GM12878 (cell line): ENCODE data around the gene TAF6L. TPM values are rescaled to one million over a fixed set of nuclear protein-coding genes. Genes with fewer than 3 reads are reported as not detected.
"Not testable (repeated sequence)": the region's sequence is repeated elsewhere in the genome, so short reads cannot be mapped to it uniquely, and the experiment has no call there.

ENCODE experiments used
- ATAC-seq: fragments of 200-7000 bp; cut with Tn5 transposase; 3 replicates; pipeline ENCODE4 v1.9.1; 2020; ENCODE audit warnings: mild to moderate bottlenecking, moderate library complexity
- BruUV-seq: library from RNA; stranded (reverse); fragments of 400-500 nt; replicated peaks from 2 replicates; lab custom pipeline; 2021; lab: Mats Ljungman, UMichigan
- CTCF ChIA-PET: fragments of 300-600 bp; sonication (Branson Sonifier 250); formaldehyde crosslinking; extraction: SDS; loops from one replicate; lab custom pipeline; 2021; ENCODE audit warnings: inconsistent platforms; lab: Yijun Ruan, JAX
- POLR2A ChIA-PET: fragments of 350-600 bp; formaldehyde crosslinking; extraction: SDS; loops from one replicate; lab custom pipeline; 2021; ENCODE audit warnings: inconsistent platforms; lab: Charles Lee
- RAD21 ChIA-PET: fragments of 300-600 bp; sonication (Branson Sonifier 250); formaldehyde crosslinking; loops from one replicate; lab custom pipeline; 2023; ENCODE audit warnings: antibody characterized with exemption; ENCODE audit not compliant: unreplicated experiment; lab: Charles Lee
- SMC1A ChIA-PET: fragments of 300-600 bp; sonication (Branson Sonifier 250); formaldehyde crosslinking; loops from one replicate; lab custom pipeline; 2023; ENCODE audit not compliant: unreplicated experiment, uncharacterized antibody; lab: Charles Lee
- DNase-seq: peaks from one replicate; pipeline ENCODE4 v3.0.0-alpha.2; 2011; ENCODE audit warnings: low read depth, low spot score
- FAIRE-seq: peaks from 3 replicates; lab custom pipeline; 2011; peaks lifted over from hg19 to GRCh38; lab: Jason Lieb, UNC
- H2AFZ ChIP-seq: 2 replicates; pipeline ENCODE4 v1.6.0; 2011; ENCODE audit warnings: low read depth, low read length, control low read depth; ENCODE audit not compliant: control insufficient read depth
- H3K27ac ChIP-seq: 2 replicates; pipeline ENCODE4 v1.5.1; 2011; ENCODE audit warnings: control low read depth; ENCODE audit not compliant: control insufficient read depth, insufficient read depth
- H3K27me3 ChIP-seq, 2 experiments: replicated peaks in 1 of 2; 2 replicates each; pipeline versions ENCODE4 v1.6.0 to v1.6.1; 2011; ENCODE audit warnings: low read length in 1 of 2; ENCODE audit not compliant: control insufficient read depth in 2 of 2, insufficient read depth in 2 of 2
- H3K36me3 ChIP-seq, 2 experiments: 2 replicates each; pipeline ENCODE4 v1.5.1; 2011; ENCODE audit warnings: low read length in 1 of 2; ENCODE audit not compliant: control insufficient read depth in 2 of 2, insufficient read depth in 2 of 2
- H3K4me1 ChIP-seq: 2 replicates; pipeline ENCODE4 v1.6.1; 2011; ENCODE audit warnings: mild to moderate bottlenecking, low read length, moderate library complexity, mixed read lengths; ENCODE audit not compliant: control insufficient read depth, insufficient read depth
- H3K4me2 ChIP-seq: 2 replicates; pipeline ENCODE4 v1.6.0; 2011; ENCODE audit warnings: control low read depth; ENCODE audit not compliant: control insufficient read depth, insufficient read depth
- H3K4me3 ChIP-seq: fragments of 200-600 bp; sonication (generic); 2 replicates; pipeline ENCODE4 v1.5.1; 2016
- H3K79me2 ChIP-seq: 2 replicates; pipeline ENCODE4 v1.6.0; 2011; ENCODE audit warnings: low read length; ENCODE audit not compliant: control insufficient read depth, insufficient read depth
- H3K9ac ChIP-seq: 2 replicates; pipeline ENCODE4 v1.8.0; 2011; ENCODE audit warnings: low read length, control low read depth, mixed read lengths; ENCODE audit not compliant: control insufficient read depth, insufficient read depth
- H3K9me3 ChIP-seq: replicated peaks from 3 replicates; pipeline ENCODE4 v1.5.1; 2011; ENCODE audit warnings: mild to moderate bottlenecking, low read length; ENCODE audit not compliant: control insufficient read depth, insufficient read depth
- H4K20me1 ChIP-seq: 2 replicates; pipeline ENCODE4 v1.6.0; 2011; ENCODE audit not compliant: control insufficient read depth, insufficient read depth
- CHD1 ChIP-seq: IDR thresholded peaks from 2 replicates; pipeline ENCODE4 v1.6.1; 2012; ENCODE audit warnings: low read depth, low read length, improper control_type of control experiment
- CREM ChIP-seq: IDR thresholded peaks from 2 replicates; pipeline ENCODE4 v1.6.1; 2014; ENCODE audit warnings: antibody characterized with exemption, low read depth
- IKZF1 ChIP-seq: fragments of 450-650 bp; conservative IDR thresholded peaks from 2 replicates; pipeline ENCODE4 v1.6.1; 2017; ENCODE audit warnings: antibody characterized with exemption, mild to moderate bottlenecking
- MEF2B ChIP-seq: fragments of 450-650 bp; IDR thresholded peaks from 2 replicates; pipeline ENCODE4 v1.6.1; 2018; ENCODE audit warnings: mild to moderate bottlenecking, moderate library complexity; ENCODE audit not compliant: partially characterized antibody, poor library complexity, severe bottlenecking
- RAD51 ChIP-seq: fragments of 450-650 bp; IDR thresholded peaks from 2 replicates; pipeline ENCODE4 v1.6.1; 2016; ENCODE audit warnings: moderate library complexity, mild to moderate bottlenecking, inconsistent platforms
- SMC3 ChIP-seq: IDR thresholded peaks from 2 replicates; pipeline ENCODE4 v1.6.1; 2011; ENCODE audit warnings: low read length, improper control_type of control experiment, borderline replicate concordance
- SUZ12 ChIP-seq: fragments of 200-600 bp; sonication (generic); IDR thresholded peaks from one replicate; pipeline ENCODE4 v1.6.1; 2018; ENCODE audit warnings: antibody characterized with exemption, mild to moderate bottlenecking; ENCODE audit not compliant: unreplicated experiment
- ZNF622 ChIP-seq: fragments of 450-650 bp; IDR thresholded peaks from 2 replicates; pipeline ENCODE4 v1.6.1; 2017; ENCODE audit warnings: mild to moderate bottlenecking, inconsistent platforms
- ZSCAN29 ChIP-seq: fragments of 450-650 bp; IDR thresholded peaks from 2 replicates; pipeline ENCODE4 v1.6.1; 2017; ENCODE audit warnings: mild to moderate bottlenecking, moderate library complexity
- WGBS: methylation state at CpG from one replicate; pipeline ENCODE4 v1.1.6; 2016; ENCODE audit warnings: low lambda C conversion rate; ENCODE audit not compliant: insufficient replicate concordance, insufficient coverage; ENCODE audit errors: missing lambda C conversion rate; 5-methylcytosine and 5-hydroxymethylcytosine counted together
- in situ Hi-C: fragments of 300-500 bp; cut with MboI; formaldehyde crosslinking; loops from 9 replicates; pipeline ENCODE4 v1.14.3; 2018; ENCODE audit warnings: mixed read lengths
- intact Hi-C: fragments of 100-400 bp; cut with micrococcal nuclease; formaldehyde crosslinking; loops from one replicate; pipeline ENCODE4 v1.14.2; 2022; ENCODE audit not compliant: unreplicated experiment
- polyA plus RNA-seq, 11 experiments: library from polyadenylated mRNA; depleted of rRNA in 4 of 11; unstranded in 6 of 11; stranded (reverse) in 5 of 11; fragments of >200 nt; fragmentation: Nextera tagmentation in 4 of 11; fragmentation: Illumina TruSeq in 1 of 11; extraction: Ambion mirVana in 4 of 11; extraction: Trizol in 1 of 11; gene quantifications; 1 replicate in 1 of 11; 2 replicates in 10 of 11; pipeline versions ENCODE4 v1.2.1 to v1.2.3, GENCODE V29; 2011 to 2016; ENCODE audit warnings: inconsistent platforms in 2 of 11, missing spikeins in 2 of 11, low read depth in 1 of 11
- total RNA-seq, 4 experiments: library from RNA; depleted of rRNA in 3 of 4; stranded (reverse); fragments of >200 nt in 3 of 4; fragmentation: Illumina TruSeq in 1 of 4; extraction: Trizol in 1 of 4; gene quantifications; 2 replicates each; pipeline versions ENCODE4 v1.2.1 to v1.2.3, GENCODE V29; 2013 to 2021
- TF ChIP-seq, protein P1 (sequence below): fragments of 450-650 bp; IDR thresholded peaks from 2 replicates; pipeline ENCODE4 v1.6.1; 2017; ENCODE audit warnings: mild to moderate bottlenecking
- TF ChIP-seq, protein P2 (sequence below): fragments of 450-650 bp; conservative IDR thresholded peaks from 2 replicates; pipeline ENCODE4 v1.6.1; 2017; ENCODE audit warnings: mild to moderate bottlenecking, moderate library complexity

The TAF6L gene
- total and polyA plus RNA-seq, 10 of the 15 experiments (the other 5 are each of a cell fraction or from before 2014, with no cell fraction given): 0.15 to 35.6 (median 19.0) TPM

DNA sequence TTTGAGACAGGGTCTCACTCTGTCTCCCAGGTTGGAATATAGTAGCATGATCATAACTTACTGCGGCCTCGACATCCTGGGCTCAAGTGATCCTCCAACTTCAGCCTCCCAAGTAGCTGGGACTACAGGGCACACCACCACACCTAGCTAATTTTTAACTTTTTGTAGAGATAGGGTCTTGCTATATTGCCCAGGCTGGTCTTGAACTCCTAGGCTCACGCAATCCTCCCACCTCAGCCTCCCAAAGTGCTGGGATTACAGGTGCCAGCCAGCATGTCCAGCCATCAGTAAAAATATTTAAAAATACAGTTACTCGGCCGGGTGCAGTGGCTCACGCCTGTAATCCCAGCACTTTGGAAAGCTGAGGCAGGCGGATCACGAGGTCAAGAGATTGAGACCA lies 56.9 kb downstream of the TAF6L start:
- Histone ChIP-seq H3K36me3 (peaks cover 17 to 20% of the 10 kb centered on the region in 2 experiments), H3K79me2 (peaks cover 28% of the 10 kb centered on the region)
- ChIA-PET CTCF (interaction anchor here (0.6 to 1.5 kb wide), 3 partner anchors 23 to 1411 kb away, joined by 3 to 6 read pairs (median 3); partner anchors contain the start of genes NXF1 and TMEM179B), SMC1A (interaction anchor here (0.8 to 1.8 kb wide), 5 partner anchors 12 to 58 kb away, joined by 3 to 5 read pairs (median 5); no protein-coding TSS in a partner anchor), RAD21 (interaction anchor here (0.6 kb wide), 1 partner anchor 37 kb away, joined by 3 read pairs; no protein-coding TSS in a partner anchor), POLR2A (interaction anchor here (0.6 to 1.7 kb wide), 7 partner anchors 10 to 206 kb away, joined by 3 to 7 read pairs (median 4); partner anchors contain the start of genes B3GAT3 and ZBTB3)
- H2AFZ ChIP-seq, in situ Hi-C loops, H3K4me1 ChIP-seq, FAIRE-seq, H3K9ac ChIP-seq, H3K9me3 ChIP-seq, H3K27ac ChIP-seq, H3K4me3 ChIP-seq, DNase-seq, ATAC-seq, intact Hi-C loops, H3K27me3 ChIP-seq, BruUV-seq, H3K4me2 ChIP-seq, H4K20me1 ChIP-seq: not testable (repeated sequence)
- WGBS: 99% methylated on average over 8 of the region's 8 CpGs

DNA sequence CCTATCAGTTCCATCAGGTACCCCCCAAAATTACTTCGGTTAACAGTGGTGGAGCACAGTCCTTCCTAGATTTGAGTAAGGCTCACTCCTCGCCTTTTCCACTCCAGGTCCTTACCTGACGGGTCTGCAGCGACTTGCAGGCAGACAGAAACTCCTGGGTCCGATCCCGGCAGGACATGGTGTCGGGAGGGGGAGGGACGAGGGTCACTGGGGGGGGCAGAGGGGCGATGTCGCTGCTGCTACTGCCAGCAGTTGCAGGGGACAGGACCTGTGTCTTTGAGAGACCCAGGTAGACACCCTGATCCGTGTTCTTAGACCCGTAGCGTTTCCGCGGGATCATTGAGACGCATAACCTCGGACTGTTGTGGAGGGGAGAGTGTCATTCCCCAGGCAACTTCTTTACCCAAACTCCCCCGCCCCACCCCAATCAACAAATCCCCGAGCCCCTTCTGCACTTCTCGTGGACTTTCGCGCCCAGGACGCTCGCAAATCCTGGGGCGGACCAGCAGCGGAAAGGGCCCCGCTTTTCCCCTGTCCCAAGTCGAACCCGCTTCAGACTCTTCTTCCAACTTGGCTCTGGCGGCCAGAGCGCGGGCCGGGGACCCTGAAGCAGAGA lies 59.8 kb downstream of the TAF6L start:
- H3K36me3 ChIP-seq: peaks cover 21 to 23% of the 10 kb centered on the region in 2 experiments
- no peaks in the 10 kb centered on the region for H3K9me3 ChIP-seq
- peaks cover 8% of the 10 kb centered on the region for H3K4me1 ChIP-seq
- ATAC-seq (peak; percentile 19), FAIRE-seq (no peak), DNase-seq (no peak)
- H2AFZ ChIP-seq: peak overlapping the region; percentile 1; the same call in 1 of the 2 replicates
- ChIA-PET CTCF (interaction anchor here (0.9 to 3.3 kb wide), 4 partner anchors 13 to 45 kb away, joined by 3 to 31 read pairs (median 6); partner anchors contain the start of gene TMEM179B), POLR2A (interaction anchor here (0.5 to 2.9 kb wide), 16 partner anchors 10 to 166 kb away, joined by 3 to 50 read pairs (median 8); partner anchors contain the start of genes C11orf98, CSKMT, HNRNPUL2 and NXF1), SMC1A (interaction anchor here (0.9 to 1.9 kb wide), 6 partner anchors 10 to 78 kb away, joined by 3 to 7 read pairs (median 4); no protein-coding TSS in a partner anchor), RAD21 (interaction anchor here (1.3 to 2.1 kb wide), 5 partner anchors 10 to 77 kb away, joined by 3 to 12 read pairs (median 6); partner anchors contain the start of genes NXF1 and ZBTB3)
- intact Hi-C loops: loop anchor here (10.0 kb wide), 1 partner anchor 236 kb away; the partner anchor contains the start of gene TUT1
- BruUV-seq: no TSS peak
- H3K9ac ChIP-seq: peak overlapping the region; percentile 53
- H4K20me1 ChIP-seq: no peaks in the 10 kb centered on the region
- H3K4me3 ChIP-seq: peak overlapping the region; percentile 99
- H3K79me2 ChIP-seq: peaks cover 28% of the 10 kb centered on the region
- in situ Hi-C loops: no loop called here
- no peaks in the 10 kb centered on the region for H3K27me3 ChIP-seq
- 2% methylated on average over 31 of the region's 33 CpGs for WGBS
- H3K27ac ChIP-seq: peak overlapping the region; percentile 84
- H3K4me2 ChIP-seq: peak overlapping the region; percentile 86
- TF ChIP-seq CREM: 0 out of 2 replicates have a peak, but pooled peaks have one; percentile 8
- TF ChIP-seq RAD51: no peak
- TF ChIP-seq, protein P1, sequence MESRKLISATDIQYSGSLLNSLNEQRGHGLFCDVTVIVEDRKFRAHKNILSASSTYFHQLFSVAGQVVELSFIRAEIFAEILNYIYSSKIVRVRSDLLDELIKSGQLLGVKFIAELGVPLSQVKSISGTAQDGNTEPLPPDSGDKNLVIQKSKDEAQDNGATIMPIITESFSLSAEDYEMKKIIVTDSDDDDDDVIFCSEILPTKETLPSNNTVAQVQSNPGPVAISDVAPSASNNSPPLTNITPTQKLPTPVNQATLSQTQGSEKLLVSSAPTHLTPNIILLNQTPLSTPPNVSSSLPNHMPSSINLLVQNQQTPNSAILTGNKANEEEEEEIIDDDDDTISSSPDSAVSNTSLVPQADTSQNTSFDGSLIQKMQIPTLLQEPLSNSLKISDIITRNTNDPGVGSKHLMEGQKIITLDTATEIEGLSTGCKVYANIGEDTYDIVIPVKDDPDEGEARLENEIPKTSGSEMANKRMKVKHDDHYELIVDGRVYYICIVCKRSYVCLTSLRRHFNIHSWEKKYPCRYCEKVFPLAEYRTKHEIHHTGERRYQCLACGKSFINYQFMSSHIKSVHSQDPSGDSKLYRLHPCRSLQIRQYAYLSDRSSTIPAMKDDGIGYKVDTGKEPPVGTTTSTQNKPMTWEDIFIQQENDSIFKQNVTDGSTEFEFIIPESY: no peak
- no peak for TF ChIP-seq ZNF622
- TF ChIP-seq MEF2B: peak; percentile 23
- no peak for TF ChIP-seq SUZ12
- 0 out of 2 replicates have a peak, but pooled peaks have one; percentile 43 for TF ChIP-seq CHD1
- TF ChIP-seq, protein P2, sequence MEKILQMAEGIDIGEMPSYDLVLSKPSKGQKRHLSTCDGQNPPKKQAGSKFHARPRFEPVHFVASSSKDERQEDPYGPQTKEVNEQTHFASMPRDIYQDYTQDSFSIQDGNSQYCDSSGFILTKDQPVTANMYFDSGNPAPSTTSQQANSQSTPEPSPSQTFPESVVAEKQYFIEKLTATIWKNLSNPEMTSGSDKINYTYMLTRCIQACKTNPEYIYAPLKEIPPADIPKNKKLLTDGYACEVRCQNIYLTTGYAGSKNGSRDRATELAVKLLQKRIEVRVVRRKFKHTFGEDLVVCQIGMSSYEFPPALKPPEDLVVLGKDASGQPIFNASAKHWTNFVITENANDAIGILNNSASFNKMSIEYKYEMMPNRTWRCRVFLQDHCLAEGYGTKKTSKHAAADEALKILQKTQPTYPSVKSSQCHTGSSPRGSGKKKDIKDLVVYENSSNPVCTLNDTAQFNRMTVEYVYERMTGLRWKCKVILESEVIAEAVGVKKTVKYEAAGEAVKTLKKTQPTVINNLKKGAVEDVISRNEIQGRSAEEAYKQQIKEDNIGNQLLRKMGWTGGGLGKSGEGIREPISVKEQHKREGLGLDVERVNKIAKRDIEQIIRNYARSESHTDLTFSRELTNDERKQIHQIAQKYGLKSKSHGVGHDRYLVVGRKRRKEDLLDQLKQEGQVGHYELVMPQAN: peak; percentile 72
- TF ChIP-seq ZSCAN29: peak; percentile 92
- no peak for TF ChIP-seq SMC3
- no peak for TF ChIP-seq IKZF1
